ENCODE measurements around the gene SAFB2.

SAFB2 gene

GRCh38 chr19:5542665-5543064 is 79.9 kb downstream of the SAFB2 start:
- no peak for DNase-seq (ENCODE audit: low read depth, low spot score)

- no peak for DNase-seq (ENCODE audit: low read depth, low spot score)
These were observed 81.1 kb downstream of the SAFB2 start for GRCh38 chr19:5541456-5541855.

DNA sequence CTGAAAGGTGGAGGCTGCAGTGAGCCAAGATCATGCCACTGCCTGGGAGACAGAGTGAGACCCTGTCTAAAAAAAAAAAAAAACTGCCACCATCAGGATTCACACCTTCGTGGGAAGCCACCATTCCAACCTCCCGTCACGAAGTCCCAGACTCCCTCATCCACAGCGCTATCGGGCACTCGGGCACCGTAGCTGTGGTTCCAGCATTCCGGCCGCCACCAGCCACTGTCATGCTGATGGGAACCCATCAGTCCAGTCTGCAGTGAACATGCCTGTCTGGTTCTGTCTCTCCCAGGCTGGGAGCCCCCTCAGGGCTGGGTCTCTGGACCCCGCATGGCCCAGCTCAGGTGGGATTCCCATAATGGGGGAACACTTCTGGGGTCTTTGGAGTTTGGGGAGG is 82.4 kb downstream of the SAFB2 start:
- no peak for DNase-seq (ENCODE audit: low read depth, low spot score)

- no peak for DNase-seq (ENCODE audit: low read depth, low spot score)
These were observed 84.7 kb downstream of the SAFB2 start for GRCh38 chr19:5537870-5538269.
